ENCODE results near the gene CYP19A1.

The CYP19A1 gene

GRCh38 chr15:51341366-51342226 is 3.2 kb upstream of the CYP19A1 start, which contains the start of gene GLDN (continued):
- TF ChIP-seq ZNF148 (tag by site-specific recombination; IDR thresholded peaks at IDR 0.05; ENCODE audit: borderline replicate concordance) (no peak), ZNF26 (tag by site-specific recombination; IDR thresholded peaks at IDR 0.05) (no peak), ZNF473 (tag by site-specific recombination; IDR thresholded peaks at IDR 0.05) (no peak), GLIS2 (tag by site-specific recombination; IDR thresholded peaks at IDR 0.05) (peak; percentile 13; the same call in 1 of the 2 replicates), ZNF132 (tag by site-specific recombination; IDR thresholded peaks at IDR 0.05; ENCODE audit: borderline replicate concordance) (no peak), MEIS1 (CRISPR knock-in tag; IDR thresholded peaks at IDR 0.05; ENCODE audit: borderline replicate concordance) (no peak), HOXD13 (CRISPR knock-in tag; IDR thresholded peaks at IDR 0.05; ENCODE audit: borderline replicate concordance) (no peak), SP3 (tag by site-specific recombination; IDR thresholded peaks at IDR 0.05) (0 out of 2 replicates have a peak, but pooled peaks have one; percentile 9), KLF17 (tag by site-specific recombination; IDR thresholded peaks at IDR 0.05) (no peak), ZNF514 (tag by site-specific recombination; IDR thresholded peaks at IDR 0.05) (no peak), ZNF239 (tag by site-specific recombination; IDR thresholded peaks at IDR 0.05) (no peak), ZNF16 (tag by site-specific recombination; IDR thresholded peaks at IDR 0.05; ENCODE audit: low read depth) (no peak), ZSCAN5A (tag by site-specific recombination; IDR thresholded peaks at IDR 0.05) (no peak), ZIC2 (tag by site-specific recombination; IDR thresholded peaks at IDR 0.05) (no peak), TRIM28 (IDR thresholded peaks at IDR 0.05; ENCODE audit: borderline replicate concordance, low read length) (no peak), ZEB2 (tag by site-specific recombination; IDR thresholded peaks at IDR 0.05) (no peak), ZNF776 (tag by site-specific recombination; IDR thresholded peaks at IDR 0.05; ENCODE audit: borderline replicate concordance) (no peak), KLF16 (tag by site-specific recombination; IDR thresholded peaks at IDR 0.05) (no peak), YY2 (tag by site-specific recombination; IDR thresholded peaks at IDR 0.05) (no peak), ZNF530 (tag by site-specific recombination; IDR thresholded peaks at IDR 0.05; ENCODE audit: low read depth) (no peak)
- TF ChIP-seq, protein P1, sequence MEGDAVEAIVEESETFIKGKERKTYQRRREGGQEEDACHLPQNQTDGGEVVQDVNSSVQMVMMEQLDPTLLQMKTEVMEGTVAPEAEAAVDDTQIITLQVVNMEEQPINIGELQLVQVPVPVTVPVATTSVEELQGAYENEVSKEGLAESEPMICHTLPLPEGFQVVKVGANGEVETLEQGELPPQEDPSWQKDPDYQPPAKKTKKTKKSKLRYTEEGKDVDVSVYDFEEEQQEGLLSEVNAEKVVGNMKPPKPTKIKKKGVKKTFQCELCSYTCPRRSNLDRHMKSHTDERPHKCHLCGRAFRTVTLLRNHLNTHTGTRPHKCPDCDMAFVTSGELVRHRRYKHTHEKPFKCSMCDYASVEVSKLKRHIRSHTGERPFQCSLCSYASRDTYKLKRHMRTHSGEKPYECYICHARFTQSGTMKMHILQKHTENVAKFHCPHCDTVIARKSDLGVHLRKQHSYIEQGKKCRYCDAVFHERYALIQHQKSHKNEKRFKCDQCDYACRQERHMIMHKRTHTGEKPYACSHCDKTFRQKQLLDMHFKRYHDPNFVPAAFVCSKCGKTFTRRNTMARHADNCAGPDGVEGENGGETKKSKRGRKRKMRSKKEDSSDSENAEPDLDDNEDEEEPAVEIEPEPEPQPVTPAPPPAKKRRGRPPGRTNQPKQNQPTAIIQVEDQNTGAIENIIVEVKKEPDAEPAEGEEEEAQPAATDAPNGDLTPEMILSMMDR (tag by site-specific recombination; IDR thresholded peaks at IDR 0.05): no peak
